SK-N-MC (cell line): ENCODE measurements around the gene ACSS3.

Experiments used
- EZH2 ChIP-seq: fragments of 200-600 bp; sonication (generic); IDR thresholded peaks from one replicate; pipeline ENCODE4 v1.6.1; 2017; ENCODE audit warnings: antibody characterized with exemption
- FOXP2 ChIP-seq: optimal IDR thresholded peaks from 2 replicates; pipeline ENCODE3; 2011; ENCODE audit warnings: mild to moderate bottlenecking, moderate library complexity; ENCODE audit not compliant: insufficient read depth; ENCODE audit errors: extremely low read length, control extremely low read depth
- POLR2AphosphoS5 ChIP-seq: IDR thresholded peaks from 2 replicates; pipeline ENCODE4 v1.6.1; 2012; ENCODE audit warnings: mild to moderate bottlenecking, low read depth, low read length, borderline replicate concordance

DNA sequence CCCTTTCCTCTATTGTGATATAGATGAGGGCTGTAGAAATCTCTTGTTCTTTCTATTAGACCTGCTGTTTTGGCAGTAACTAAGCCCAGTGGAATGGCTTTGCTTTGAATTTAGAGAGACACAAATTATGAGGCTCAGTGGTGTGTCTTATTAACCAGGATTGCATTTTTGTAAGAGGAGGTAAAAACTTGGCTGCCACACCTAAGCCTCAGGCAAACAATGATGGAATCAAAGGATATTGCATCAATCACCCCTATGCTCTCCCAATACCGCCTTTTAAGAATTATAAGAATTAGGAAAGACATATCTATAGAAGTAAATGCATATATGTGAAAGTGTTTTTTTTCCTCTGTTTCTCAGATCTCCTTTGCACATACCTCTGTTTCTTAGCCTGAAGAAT, 63.3 kb downstream of the ACSS3 start:
- no peak for TF ChIP-seq POLR2AphosphoS5
- no peak for TF ChIP-seq EZH2
- TF ChIP-seq FOXP2: no peak
